ENCODE measurements around the gene TEX264. TPM values are rescaled to one million over a fixed set of nuclear protein-coding genes. Genes with fewer than 3 reads are reported as not detected.

Gene TEX264
- total RNA-seq, 1 donor from 2014 or later: 72.3 TPM

DNA sequence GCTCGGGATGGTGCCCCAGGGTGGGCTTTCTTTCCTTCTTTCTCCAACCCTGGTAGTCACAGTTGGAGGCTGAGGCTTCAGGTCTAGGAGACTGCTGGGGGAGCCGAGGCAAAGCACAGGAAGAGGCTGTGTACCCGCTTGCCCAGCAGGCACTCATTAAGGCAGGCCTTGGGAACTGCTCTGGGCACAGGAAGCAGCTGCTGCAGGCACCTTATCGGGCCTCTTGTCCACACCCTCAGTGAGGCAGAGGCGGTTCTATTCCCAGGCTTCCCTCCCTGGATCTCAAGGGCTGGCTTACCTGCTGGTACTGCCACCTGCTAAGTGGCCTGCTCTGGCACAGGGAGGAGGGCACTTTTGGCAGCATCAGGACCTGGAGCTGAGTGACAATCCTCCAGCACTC is 20.0 kb downstream of the TEX264 start:
- intact Hi-C loops (cut with micrococcal nuclease): no loop called here

DNA sequence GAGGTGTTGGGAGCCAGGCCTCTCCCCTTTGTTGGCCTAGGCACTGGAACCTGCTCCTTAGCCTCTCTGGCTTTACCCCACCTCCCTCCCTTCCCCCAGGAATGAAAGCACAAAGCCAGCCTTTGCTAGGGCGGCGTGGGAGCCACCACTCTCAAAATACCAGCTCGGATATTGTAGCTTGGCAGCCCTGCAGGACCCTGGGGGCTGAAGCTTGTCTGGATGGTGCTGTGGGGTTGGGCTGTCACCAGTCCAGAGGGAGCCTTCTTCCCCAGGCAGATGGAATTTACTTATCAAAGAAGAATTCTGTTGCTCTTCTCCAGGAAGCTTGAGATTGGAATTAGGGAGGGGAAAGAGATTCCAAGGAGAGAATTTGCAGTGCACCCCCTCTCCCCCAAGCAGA is 20.9 kb downstream of the TEX264 start:
- intact Hi-C loops (cut with micrococcal nuclease): no loop called here

DNA sequence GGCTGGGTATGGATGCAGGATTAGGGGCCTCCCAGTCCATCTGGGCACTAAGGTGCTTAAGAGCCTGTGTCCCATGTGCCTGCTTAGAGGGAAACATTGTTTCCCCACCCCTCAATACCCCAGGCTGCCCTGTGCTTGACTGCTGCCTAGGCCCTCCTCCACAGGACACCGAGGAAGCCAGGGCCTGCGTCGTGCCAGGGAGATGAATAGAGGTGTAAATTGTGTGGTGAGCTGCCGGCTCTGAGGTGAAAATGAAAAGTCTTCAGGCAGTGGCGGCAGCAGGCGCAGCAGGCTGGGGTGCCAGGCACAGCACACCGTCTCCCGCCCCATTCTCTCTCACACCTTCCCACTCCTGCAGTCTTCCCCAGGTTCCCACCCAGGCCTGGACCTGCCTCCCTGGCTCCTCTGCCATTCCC is 21.9 kb downstream of the TEX264 start:
- intact Hi-C loops (cut with micrococcal nuclease): no loop called here

DNA sequence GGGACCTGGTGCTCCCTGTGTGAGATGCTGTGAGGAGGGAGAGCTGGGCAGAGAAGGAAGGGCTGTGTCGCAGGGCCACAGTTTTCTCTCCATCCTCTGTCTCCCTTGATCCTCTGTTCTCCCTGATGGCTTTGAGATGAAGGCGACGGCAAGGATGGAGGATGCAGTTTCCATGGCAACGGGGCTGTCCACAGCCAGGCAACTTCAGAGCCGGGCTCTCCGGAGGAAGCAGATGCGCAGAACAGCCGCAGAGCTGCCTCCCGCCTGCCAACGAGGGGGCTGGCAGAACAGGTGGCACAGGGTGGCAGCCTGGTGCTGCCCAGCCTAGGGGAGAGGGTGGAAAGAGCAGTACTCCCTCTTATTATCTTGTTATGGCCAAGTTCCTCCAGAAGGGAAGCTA is 25.9 kb downstream of the TEX264 start:
- intact Hi-C loops (cut with micrococcal nuclease): no loop called here

DNA sequence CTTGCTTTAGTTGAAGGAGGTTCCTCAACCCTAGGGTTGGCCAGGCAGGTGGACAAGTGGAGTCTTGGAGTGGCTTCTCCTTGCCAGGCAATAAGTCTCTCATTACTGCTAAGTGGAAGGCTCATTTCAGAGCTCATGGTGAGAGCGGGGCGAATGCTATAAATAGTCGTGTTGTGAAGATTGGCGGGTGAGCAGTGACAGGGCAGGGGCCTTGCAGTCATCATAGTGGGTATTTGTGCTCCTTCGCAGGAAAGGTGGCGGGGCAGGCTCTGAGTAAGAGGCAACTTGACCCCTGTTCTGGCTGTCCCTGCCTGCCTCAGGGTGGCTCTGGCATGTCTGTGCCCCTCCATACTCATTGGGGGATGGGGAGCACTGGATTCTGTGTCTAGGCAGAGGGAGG is 27.2 kb downstream of the TEX264 start:
- intact Hi-C loops (cut with micrococcal nuclease): no loop called here

DNA sequence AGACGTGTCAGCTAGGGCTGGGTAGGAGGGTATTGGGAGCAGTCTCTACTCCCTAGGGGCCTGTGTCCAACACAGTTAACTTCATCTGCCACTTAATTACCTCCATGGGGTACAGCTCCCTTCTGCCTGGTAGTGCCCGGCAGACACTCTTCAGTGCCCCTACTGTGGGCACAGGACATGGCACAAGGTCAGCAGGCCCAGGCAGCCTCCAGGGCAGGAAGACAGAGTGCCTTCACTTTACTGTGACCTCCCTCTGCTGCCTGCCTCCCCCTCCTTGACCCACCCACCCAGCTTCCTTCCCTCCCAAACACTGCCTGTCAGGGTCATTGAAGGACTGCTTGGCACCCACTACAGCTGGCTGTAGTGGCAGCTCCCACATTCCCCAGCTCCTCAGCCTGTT is 29.4 kb downstream of the TEX264 start:
- intact Hi-C loops (cut with micrococcal nuclease): no loop called here

DNA sequence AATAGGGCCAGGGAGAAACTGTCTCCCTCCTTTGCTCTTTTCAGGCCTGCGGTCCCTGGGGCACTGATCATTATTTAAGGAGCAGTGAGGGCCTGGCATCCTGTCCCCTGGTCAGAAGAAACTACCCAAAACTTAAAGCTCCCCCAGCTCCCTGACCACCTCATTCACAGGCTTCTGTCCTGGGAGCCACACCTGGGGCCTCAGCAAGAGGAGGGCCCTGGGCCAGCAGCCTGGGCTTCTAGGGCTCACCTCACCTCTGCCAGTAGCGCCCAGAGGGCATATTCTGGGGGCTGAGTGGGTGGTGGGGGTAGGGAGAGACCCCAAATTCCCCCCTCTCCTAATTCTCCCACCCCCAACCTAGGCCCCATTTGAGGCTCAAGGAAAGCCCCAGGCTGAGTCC is 31.1 kb downstream of the TEX264 start:
- intact Hi-C loops (cut with micrococcal nuclease): no loop called here

DNA sequence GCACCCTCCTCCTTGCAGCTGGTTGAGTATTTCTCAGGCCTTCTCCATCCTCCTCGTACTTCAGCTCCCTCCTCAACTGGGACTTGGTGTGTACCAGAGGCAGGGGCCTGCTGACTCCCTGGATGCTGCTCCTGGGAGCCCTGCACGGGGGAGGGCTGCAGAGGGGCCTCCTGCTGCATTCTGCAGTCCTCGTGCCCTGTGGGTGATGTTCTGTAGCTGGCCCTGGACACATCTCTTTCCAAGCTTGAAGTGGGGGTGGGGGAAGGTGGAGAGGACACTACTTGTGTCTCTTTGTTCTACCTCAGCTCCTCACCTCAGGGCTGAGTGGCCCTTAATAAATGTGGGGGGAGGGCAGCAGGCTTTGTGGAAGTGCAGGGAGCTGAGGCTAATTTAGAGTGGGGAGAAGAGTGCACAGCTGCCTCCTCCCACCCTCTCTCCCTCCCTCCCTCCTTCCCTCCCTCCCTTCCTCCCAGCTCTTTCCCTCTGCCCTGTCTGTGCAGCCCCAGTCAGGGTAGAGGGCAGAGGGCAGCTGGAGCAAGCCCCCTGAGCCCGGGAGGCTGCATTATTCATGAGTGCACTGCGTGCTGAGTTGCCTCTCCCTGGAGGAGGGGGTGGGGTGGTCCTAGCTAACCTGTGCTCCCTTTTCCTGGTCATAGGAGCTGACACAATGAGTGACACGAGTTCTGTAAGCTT is 32.2 kb downstream of the TEX264 start:
- intact Hi-C loops (cut with micrococcal nuclease): no loop called here

DNA sequence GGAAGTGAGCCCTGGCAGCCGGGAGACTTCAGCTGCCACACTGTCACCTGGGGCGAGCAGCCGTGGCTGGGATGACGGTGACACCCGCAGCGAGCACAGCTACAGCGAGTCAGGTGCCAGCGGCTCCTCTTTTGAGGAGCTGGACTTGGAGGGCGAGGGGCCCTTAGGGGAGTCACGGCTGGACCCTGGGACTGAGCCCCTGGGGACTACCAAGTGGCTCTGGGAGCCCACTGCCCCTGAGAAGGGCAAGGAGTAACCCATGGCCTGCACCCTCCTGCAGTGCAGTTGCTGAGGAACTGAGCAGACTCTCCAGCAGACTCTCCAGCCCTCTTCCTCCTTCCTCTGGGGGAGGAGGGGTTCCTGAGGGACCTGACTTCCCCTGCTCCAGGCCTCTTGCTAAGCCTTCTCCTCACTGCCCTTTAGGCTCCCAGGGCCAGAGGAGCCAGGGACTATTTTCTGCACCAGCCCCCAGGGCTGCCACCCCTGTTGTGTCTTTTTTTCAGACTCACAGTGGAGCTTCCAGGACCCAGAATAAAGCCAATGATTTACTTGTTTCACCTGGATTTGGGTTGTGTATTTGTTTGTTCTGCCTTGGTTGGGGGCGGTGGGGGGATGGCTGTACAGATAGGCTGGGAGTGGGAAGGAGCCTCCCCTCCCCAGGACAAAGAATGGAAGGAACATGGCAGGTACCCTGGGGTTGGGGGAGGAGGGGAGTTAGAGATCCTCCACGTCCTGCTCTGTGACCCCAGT is 32.9 kb downstream of the TEX264 start:
- intact Hi-C loops (cut with micrococcal nuclease): no loop called here

DNA sequence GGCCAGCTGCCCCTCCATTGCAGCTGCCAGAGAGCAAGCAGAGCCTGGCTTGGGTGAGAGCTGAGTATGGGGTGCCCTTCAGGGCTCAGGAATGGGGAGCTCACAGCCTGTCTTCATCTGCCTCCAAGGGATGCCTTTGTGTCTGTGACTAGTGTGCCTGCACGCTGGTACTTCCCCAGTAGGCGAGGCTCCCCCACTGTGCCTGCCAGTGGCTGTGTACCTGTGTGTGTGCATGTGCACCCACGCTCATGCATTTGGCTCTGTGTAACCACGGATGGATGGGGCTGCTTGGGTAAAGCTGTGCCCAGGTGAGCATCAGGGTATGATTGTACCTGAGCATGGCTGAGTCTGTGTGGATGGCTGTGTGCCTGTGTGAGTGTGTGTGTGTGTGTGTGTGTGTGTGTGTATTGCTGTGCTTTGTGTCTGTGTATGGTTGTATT is 33.5 kb downstream of the TEX264 start:
- intact Hi-C loops (cut with micrococcal nuclease): no loop called here

DNA sequence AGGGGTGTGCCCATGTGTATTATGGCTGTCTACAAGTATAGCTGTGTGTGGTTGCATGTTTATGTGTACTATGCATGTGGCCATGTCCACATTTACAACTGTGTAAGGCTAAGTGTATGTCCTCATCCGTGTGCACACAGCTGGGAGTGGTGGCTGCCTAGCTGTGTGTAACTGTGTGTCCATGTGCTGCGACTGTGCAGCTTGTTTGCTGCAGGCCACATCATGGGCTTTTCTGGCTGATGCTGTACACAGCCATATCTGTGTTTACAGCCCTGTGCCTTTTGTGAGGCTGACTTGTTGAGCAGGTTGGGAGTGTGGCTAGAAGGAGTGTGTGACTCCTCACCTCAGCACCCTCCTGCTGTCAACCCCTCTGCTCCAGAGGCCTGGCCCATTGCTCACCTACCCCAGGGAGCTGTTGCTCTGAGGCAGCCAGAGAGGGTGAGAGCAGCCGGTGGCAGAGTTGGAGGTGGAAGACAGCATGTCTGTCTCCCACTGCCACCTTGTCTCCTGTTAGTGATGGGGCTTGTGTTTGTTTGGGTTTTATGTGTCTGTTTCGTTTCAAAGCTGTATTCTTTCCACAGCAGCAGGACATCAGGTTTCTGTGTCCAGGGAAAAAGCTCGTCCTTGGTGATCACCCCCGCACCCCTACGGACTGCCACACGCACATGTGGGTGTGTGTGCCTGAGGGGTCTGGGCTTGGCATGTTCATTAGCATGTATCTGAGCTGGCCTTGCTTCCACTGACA is 34.4 kb downstream of the TEX264 start:
- intact Hi-C loops (cut with micrococcal nuclease): no loop called here

DNA sequence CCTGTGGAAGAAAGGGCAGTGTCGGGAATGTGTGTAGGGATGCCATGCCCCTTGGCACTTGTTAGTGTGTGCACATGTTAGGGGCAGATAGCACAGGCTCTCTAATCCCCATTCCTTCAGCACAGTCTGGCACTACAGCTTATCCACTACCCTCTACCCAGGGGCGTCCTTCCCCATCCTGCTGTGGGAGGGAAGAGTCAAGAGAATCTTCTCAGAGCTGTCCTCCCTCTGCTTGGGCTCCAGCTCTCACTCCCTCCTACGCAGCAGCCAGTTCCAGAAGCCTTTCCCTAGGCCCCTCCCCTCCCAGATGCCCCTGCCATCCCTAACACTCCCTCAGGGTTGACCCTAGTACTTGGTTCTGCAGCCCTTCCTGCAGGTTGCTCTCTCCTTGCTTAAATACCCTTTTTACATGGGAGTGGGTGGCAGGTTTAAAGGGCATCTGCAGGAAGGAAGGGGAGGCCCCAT is 35.0 kb downstream of the TEX264 start:
- intact Hi-C loops (cut with micrococcal nuclease): no loop called here

DNA sequence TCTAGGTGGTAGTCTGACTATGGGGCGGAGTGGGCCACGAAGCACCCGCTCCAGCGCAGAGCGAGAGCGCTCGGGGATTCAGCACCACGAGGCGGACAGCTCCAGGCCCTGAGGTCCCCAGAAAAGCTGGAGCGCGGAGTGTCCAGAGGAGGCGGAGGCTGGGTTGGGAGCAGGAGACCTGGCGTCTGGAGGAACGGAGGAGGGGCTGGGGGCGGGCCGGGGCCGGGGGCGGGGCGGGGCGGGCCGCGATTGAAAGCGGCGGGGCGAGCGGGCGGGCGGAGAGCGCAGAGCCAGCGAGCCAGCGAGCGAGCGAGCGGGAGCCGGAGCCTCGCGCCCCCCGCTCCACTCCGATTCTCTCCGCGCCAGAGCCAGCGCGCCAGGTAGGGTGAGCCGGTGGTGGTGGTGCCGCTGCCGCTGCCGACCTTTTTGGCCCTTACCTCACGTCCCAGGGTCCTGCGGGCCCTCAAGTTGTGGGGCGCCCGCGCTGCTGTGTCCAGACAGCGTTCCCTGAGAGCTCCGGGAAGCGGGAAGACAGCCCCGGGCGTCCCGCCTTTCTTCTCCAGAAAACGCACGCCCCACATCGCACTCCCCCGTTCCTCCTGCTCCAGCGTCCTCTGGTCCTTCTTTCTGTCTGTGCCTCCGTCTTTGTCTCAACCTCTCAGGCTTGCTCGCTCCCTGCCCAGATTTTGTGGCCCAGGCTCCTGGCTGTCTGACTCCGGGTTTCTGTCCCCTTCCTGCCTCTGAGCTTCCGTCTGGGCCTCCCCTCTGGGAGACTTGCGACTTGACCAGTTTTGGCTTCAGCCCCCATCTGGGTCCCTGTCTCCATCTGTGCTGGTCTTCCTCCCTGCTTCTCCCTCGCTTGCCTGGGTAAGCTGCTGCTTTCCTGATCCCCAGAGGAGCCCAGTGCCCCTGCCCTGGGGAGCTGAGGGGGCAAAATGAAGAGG is 36.0 kb downstream of the TEX264 start, which contains the start of gene GRM2:
GRM2 (plus strand) TSS at position 281 of the 944 bp plus-strand sequence. CDS start 1,916 bp downstream, outside the sequence.
- intact Hi-C loops (cut with micrococcal nuclease): no loop called here

DNA sequence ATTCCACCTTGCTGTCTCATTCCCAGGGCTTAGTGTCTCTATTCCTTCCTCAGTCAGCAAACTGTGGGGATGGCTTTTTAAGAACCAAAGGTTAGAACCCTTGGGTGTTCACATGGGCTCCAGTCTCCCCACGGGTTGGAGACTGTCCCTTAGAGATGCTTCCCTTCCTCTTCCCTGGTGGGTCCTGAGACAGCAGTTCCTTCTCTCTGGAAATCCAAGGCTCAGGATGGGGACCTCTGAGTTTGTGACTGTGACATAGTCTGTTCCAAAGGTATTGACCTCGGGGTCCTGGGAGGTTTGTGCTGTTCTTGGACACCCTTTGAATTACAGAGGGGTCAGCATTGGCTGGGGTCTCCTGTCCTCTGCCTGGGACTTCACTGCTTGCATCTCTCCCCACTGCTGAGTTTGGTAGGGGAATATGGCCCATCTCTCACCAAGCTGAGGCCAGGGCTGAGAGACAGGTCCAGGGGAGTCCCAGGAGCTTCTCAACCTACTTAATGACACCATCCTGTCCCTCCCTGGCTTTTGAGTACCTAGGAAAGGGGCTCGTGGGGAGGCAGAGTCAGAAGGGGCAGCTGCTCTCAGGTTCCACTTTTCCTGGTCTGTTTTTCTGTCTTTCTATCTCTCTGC is 37.3 kb downstream of the TEX264 start:
- intact Hi-C loops (cut with micrococcal nuclease): no loop called here

DNA sequence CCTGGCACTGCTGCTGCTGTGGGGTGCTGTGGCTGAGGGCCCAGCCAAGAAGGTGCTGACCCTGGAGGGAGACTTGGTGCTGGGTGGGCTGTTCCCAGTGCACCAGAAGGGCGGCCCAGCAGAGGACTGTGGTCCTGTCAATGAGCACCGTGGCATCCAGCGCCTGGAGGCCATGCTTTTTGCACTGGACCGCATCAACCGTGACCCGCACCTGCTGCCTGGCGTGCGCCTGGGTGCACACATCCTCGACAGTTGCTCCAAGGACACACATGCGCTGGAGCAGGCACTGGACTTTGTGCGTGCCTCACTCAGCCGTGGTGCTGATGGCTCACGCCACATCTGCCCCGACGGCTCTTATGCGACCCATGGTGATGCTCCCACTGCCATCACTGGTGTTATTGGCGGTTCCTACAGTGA is 38.0 kb downstream of the TEX264 start:
- intact Hi-C loops (cut with micrococcal nuclease): no loop called here

DNA sequence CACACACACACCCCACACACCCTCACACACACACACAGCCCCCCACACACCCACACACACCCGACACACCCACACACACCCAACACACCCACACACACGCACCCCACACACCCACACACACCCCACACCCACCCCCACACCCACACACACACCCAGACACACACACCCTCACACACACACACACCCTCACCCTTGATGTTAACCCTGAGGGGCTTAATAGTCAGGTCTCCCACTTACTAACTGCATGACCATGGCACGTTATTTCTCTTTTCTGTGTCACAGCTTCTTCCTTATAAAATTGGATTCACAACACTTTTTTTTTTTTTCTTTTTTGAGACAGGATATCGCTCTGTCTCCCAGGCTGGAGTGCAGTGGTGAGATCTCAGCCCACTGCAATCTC is 38.6 kb downstream of the TEX264 start:
- intact Hi-C loops (cut with micrococcal nuclease): no loop called here

DNA sequence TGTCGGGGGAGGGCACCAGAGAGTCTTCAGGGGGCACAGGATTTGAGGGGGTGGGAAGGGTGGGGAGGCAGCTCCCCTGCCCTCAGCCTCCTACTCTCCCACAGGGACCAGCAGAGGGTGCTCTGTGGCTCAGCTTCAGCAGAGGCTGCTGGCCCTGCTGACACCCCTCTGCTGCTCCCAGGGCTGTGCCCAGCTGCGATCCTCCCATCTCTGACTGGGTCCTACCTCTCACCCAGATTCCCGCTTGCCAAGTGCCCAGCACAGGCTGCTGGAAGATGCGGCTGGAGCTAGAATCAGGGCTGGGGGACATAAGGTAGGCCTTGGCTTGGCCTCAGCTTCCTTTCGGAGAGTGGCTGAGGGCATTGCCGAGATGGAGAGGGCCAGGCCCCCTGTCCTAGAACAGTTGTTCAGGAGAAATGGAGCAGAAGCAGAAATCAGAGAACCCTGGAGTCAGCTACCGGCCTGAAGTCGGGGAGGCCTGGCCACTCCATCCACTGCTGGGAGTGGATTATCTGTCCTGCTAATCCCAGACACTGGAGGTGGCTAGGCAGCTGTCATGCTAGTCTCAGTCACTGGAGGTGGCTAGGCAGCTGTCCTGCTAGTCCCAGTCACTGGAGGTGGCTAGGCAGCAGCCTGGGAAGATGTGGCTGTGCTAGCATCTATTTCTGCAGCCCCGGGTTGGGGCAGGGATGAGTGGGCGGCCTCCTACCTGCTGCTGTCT is 39.7 kb downstream of the TEX264 start:
- intact Hi-C loops (cut with micrococcal nuclease): no loop called here

DNA sequence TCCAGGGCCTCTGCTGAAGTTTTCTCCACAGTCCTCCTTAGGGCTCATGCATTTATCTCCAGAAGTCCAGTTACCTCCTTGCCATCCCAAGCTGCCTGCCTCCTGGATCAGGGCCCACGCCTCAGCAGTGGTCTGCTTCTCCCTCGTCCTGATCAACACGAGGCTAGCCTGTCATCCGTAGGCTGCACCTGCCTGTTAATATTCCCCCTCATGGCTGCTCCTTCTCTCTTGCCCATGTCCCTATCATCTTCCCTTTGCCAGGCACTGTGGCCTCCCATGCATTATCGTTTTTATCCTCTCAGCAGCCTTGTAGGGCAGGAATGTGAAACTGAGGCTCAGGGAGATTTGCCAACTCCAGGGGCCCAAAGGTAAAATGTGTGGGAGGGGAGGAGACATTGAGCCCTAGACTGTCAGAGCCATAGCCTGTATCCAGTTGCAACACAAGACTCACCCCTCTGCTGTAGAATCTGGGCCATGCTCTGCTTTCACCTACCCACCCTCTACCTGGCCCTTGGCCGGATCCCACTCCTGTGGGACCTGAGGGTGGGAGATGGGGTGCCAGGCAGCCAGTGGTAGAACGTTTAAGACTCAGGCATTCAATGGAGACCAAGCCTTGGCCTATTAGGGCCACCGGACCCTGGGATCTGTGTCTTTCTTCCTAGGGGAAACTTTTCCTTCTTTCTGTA is 40.4 kb downstream of the TEX264 start:
- intact Hi-C loops (cut with micrococcal nuclease): no loop called here

DNA sequence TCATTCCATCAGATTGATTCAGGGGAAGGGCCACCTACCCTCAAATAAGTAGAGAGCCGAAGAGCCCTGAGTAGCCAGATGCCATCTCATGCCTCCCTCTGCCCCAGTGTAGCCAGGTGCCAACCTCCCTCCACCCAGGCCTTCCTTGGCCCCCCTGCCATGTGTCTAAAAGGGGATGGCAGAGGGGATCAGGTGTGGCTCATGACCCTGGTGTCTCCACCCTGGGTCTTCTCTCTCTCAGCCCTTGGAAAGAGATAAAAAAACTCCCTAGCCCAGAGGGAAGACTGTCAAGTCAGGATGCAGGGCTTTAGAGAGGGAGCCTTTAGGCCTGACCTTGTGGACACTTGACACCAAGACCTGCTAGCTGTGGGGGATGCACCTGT is 41.0 kb downstream of the TEX264 start:
- intact Hi-C loops (cut with micrococcal nuclease): no loop called here
